CD4-positive, alpha-beta memory T cell (primary cell): ENCODE data around the gene ZFAND3. TPM values are rescaled to one million over a fixed set of nuclear protein-coding genes. Genes with fewer than 3 reads are reported as not detected.

ENCODE experiments used
- CTCF ChIA-PET: fragments of 350-600 bp; sonication (Branson Sonifier 250); formaldehyde crosslinking; loops from one replicate; lab custom pipeline; 2021; ENCODE audit warnings: inconsistent platforms; ENCODE audit not compliant: partially characterized antibody; lab: Charles Lee
- POLR2A ChIA-PET: fragments of 350-600 bp; sonication (Branson Sonifier 250); formaldehyde crosslinking; loops from one replicate; lab custom pipeline; 2021; ENCODE audit not compliant: partially characterized antibody; lab: Charles Lee
- DNase-seq, 5 donors: peaks; one replicate each; pipeline versions ENCODE4 v3.0.0 to v3.0.0-alpha.2; 2020 to 2022; ENCODE audit warnings: mixed read lengths in 1 of 5
- H3K27ac ChIP-seq: one replicate; pipeline ENCODE4 v1.7.0; 2013; ENCODE audit warnings: low read depth, low read length
- H3K27me3 ChIP-seq: 2 replicates; pipeline ENCODE4 v1.7.0; 2013; ENCODE audit warnings: mild to moderate bottlenecking, low read length, moderate library complexity; ENCODE audit not compliant: insufficient read depth
- H3K36me3 ChIP-seq: 2 replicates; pipeline ENCODE4 v1.7.0; 2013; ENCODE audit warnings: mild to moderate bottlenecking, low read length, moderate library complexity; ENCODE audit not compliant: insufficient read depth
- H3K4me1 ChIP-seq: 2 replicates; pipeline ENCODE4 v1.7.0; 2013; ENCODE audit warnings: mild to moderate bottlenecking, low read length, moderate library complexity; ENCODE audit not compliant: insufficient read depth
- H3K4me3 ChIP-seq, 2 donors: one replicate each; pipeline ENCODE4 v1.7.0; 2013; ENCODE audit warnings: low read length in 2 of 2, mild to moderate bottlenecking in 1 of 2
- H3K9me3 ChIP-seq, 2 donors: one replicate each; pipeline ENCODE4 v1.7.0; 2013; ENCODE audit warnings: low read length in 2 of 2, control low read depth in 1 of 2; ENCODE audit not compliant: control insufficient read depth in 1 of 2
- H3K27ac Mint-ChIP-seq, 7 donors: one replicate each; pipeline ENCODE4 v1.8.0; 2020 to 2021; ENCODE audit warnings: mixed read lengths in 7 of 7, mild to moderate bottlenecking in 6 of 7, inconsistent platforms in 3 of 7, moderate library complexity in 3 of 7
- H3K27me3 Mint-ChIP-seq, 2 donors: one replicate each; pipeline ENCODE4 v1.8.0; 2020 to 2021; ENCODE audit warnings: mixed read lengths in 2 of 2
- H3K36me3 Mint-ChIP-seq, 2 donors: one replicate each; pipeline ENCODE4 v1.8.0; 2020 to 2021; ENCODE audit warnings: mixed read lengths in 2 of 2, inconsistent platforms in 1 of 2, mild to moderate bottlenecking in 1 of 2
- H3K4me1 Mint-ChIP-seq, 4 donors: one replicate each; pipeline ENCODE4 v1.8.0; 2020 to 2021; ENCODE audit warnings: mixed read lengths in 4 of 4, mild to moderate bottlenecking in 1 of 4
- H3K4me3 Mint-ChIP-seq, 8 donors: one replicate each; pipeline ENCODE4 v1.8.0; 2020 to 2021; ENCODE audit warnings: mixed read lengths in 8 of 8, mild to moderate bottlenecking in 7 of 8, moderate library complexity in 6 of 8, inconsistent platforms in 3 of 8
- H3K9me3 Mint-ChIP-seq, 8 donors: one replicate each; pipeline ENCODE4 v1.8.0; 2020 to 2021; ENCODE audit warnings: mixed read lengths in 8 of 8, mild to moderate bottlenecking in 5 of 8, inconsistent platforms in 3 of 8, moderate library complexity in 1 of 8
- intact Hi-C: fragments of 100-400 bp; cut with micrococcal nuclease; formaldehyde crosslinking; loops from one replicate; pipeline ENCODE4 v1.15.1; 2023
- polyA plus RNA-seq, 2 donors: library from polyadenylated mRNA; unstranded; fragments of 300-500 nt; fragmentation: Illumina TruSeq; gene quantifications; one replicate each; pipeline ENCODE4 v1.2.3, GENCODE V29; 2021
- total RNA-seq, 2 experiments: library from RNA; stranded (reverse); gene quantifications; one replicate each; pipeline ENCODE4 v1.2.3, GENCODE V29; 2021

The ZFAND3 gene
- total and polyA plus RNA-seq, 4 experiments from 2014 or later: 2.1 to 33.0 (median 20.1) TPM

GRCh38 chr6:37840143-37840939 is 20.8 kb downstream of the ZFAND3 start:
- Histone ChIP-seq H3K9me3 (no peaks in the 10 kb centered on the region), H3K27ac (no peak overlapping the region), H3K4me1 (peaks cover 14% of the 10 kb centered on the region), H3K4me3 (no peak overlapping the region), H3K36me3 (no peaks in the 10 kb centered on the region), H3K27me3 (no peaks in the 10 kb centered on the region)
- CTCF ChIA-PET: interaction anchor here (1.2 kb wide), 1 partner anchor 19 kb away, joined by 5 read pairs; no protein-coding TSS in a partner anchor
- Mint-ChIP-seq H3K27me3 (no peaks in the 10 kb centered on the region), H3K9me3 (no peaks in the 10 kb centered on the region), H3K36me3 (peaks cover 11 to 30% of the 10 kb centered on the region in 2 donors), H3K4me1 (peaks cover 32 to 65% (median 50%) of the 10 kb centered on the region in 4 donors), H3K4me3 (peak overlapping the region in 1 of 8 donors; percentile 44), H3K27ac (peak overlapping the region in 2 of 7 donors; percentile 10 to 51)
- DNase-seq: no peak
- POLR2A ChIA-PET: interaction anchor here (0.6 kb wide), 2 partner anchors 23 to 30 kb away, joined by 3 read pairs; no protein-coding TSS in a partner anchor
- intact Hi-C loops: no loop called here

GRCh38 chr6:37840940-37841300 is 21.4 kb downstream of the ZFAND3 start:
- ChIA-PET POLR2A (no interaction called here), CTCF (interaction anchor here (1.2 kb wide), 1 partner anchor 18 kb away, joined by 5 read pairs; no protein-coding TSS in a partner anchor)
- DNase-seq: no peak
- Mint-ChIP-seq H3K27ac (peak overlapping the region in 2 of 7 donors; percentile 10 to 26), H3K4me1 (peaks cover 30 to 66% (median 50%) of the 10 kb centered on the region in 4 donors), H3K27me3 (no peaks in the 10 kb centered on the region), H3K4me3 (no peak overlapping the region), H3K36me3 (peaks cover 13 to 32% of the 10 kb centered on the region in 2 donors), H3K9me3 (no peaks in the 10 kb centered on the region)
- Histone ChIP-seq H3K27ac (no peak overlapping the region), H3K27me3 (no peaks in the 10 kb centered on the region), H3K36me3 (no peaks in the 10 kb centered on the region), H3K4me1 (peaks cover 10% of the 10 kb centered on the region), H3K4me3 (no peak overlapping the region), H3K9me3 (no peaks in the 10 kb centered on the region)
- intact Hi-C loops: no loop called here

- CTCF ChIA-PET: interaction anchor here (1.1 kb wide), 1 partner anchor 14 kb away, joined by 4 read pairs; no protein-coding TSS in a partner anchor
- no peak overlapping the region for H3K27ac ChIP-seq
- Mint-ChIP-seq H3K36me3 (peaks cover 10 to 15% of the 10 kb centered on the region in 2 donors), H3K4me1 (peaks cover 41 to 74% (median 58%) of the 10 kb centered on the region in 4 donors), H3K9me3 (no peaks in the 10 kb centered on the region), H3K27me3 (no peaks in the 10 kb centered on the region), H3K4me3 (peak overlapping the region in 1 of 8 donors; percentile 3), H3K27ac (peak overlapping the region in 1 of 7 donors; percentile 5)
- no peak for DNase-seq
- POLR2A ChIA-PET: interaction anchor here (1.5 kb wide), 1 partner anchor 27 kb away, joined by 5 read pairs; no protein-coding TSS in a partner anchor
- H3K4me3 ChIP-seq: no peak overlapping the region
- no peaks in the 10 kb centered on the region for H3K9me3 ChIP-seq
- no peaks in the 10 kb centered on the region for H3K36me3 ChIP-seq
- peaks cover 15% of the 10 kb centered on the region for H3K4me1 ChIP-seq
- intact Hi-C loops: no loop called here
- H3K27me3 ChIP-seq: no peaks in the 10 kb centered on the region
These were observed 25.7 kb downstream of the ZFAND3 start for GRCh38 chr6:37845026-37845911.

- Mint-ChIP-seq H3K27ac (no peak overlapping the region), H3K36me3 (peaks cover 7 to 11% of the 10 kb centered on the region in 2 donors), H3K27me3 (no peaks in the 10 kb centered on the region), H3K9me3 (no peaks in the 10 kb centered on the region), H3K4me1 (peaks cover 38 to 74% (median 57%) of the 10 kb centered on the region in 4 donors), H3K4me3 (no peak overlapping the region)
- Histone ChIP-seq H3K27ac (no peak overlapping the region), H3K27me3 (no peaks in the 10 kb centered on the region), H3K4me1 (peaks cover 15% of the 10 kb centered on the region), H3K36me3 (no peaks in the 10 kb centered on the region), H3K4me3 (no peak overlapping the region), H3K9me3 (no peaks in the 10 kb centered on the region)
- CTCF ChIA-PET: interaction anchor here (1.1 kb wide), 1 partner anchor 14 kb away, joined by 4 read pairs; no protein-coding TSS in a partner anchor
- intact Hi-C loops: no loop called here
- POLR2A ChIA-PET: interaction anchor here (1.5 kb wide), 1 partner anchor 27 kb away, joined by 5 read pairs; no protein-coding TSS in a partner anchor
- no peak for DNase-seq
These were observed 26.4 kb downstream of the ZFAND3 start for GRCh38 chr6:37845930-37846329.

- no peaks in the 10 kb centered on the region for H3K36me3 ChIP-seq
- peaks cover 7 to 11% of the 10 kb centered on the region in 2 donors for H3K36me3 Mint-ChIP-seq
- ChIA-PET CTCF (interaction anchor here (1.2 to 1.4 kb wide), 2 partner anchors 11 to 14 kb away, joined by 3 to 9 read pairs; no protein-coding TSS in a partner anchor), POLR2A (no interaction called here)
- peaks cover 42 to 79% (median 58%) of the 10 kb centered on the region in 4 donors for H3K4me1 Mint-ChIP-seq
- no peaks in the 10 kb centered on the region for H3K9me3 Mint-ChIP-seq
- no peaks in the 10 kb centered on the region for H3K27me3 Mint-ChIP-seq
- no peak overlapping the region for H3K4me3 Mint-ChIP-seq
- peaks cover 19% of the 10 kb centered on the region for H3K4me1 ChIP-seq
- H3K9me3 ChIP-seq: no peaks in the 10 kb centered on the region
- intact Hi-C loops: no loop called here
- H3K4me3 ChIP-seq: no peak overlapping the region
- DNase-seq: no peak
- no peaks in the 10 kb centered on the region for H3K27me3 ChIP-seq
- no peak overlapping the region for H3K27ac ChIP-seq
- H3K27ac Mint-ChIP-seq: no peak overlapping the region
These were observed 28.2 kb downstream of the ZFAND3 start for GRCh38 chr6:37847704-37848103.

- Mint-ChIP-seq H3K4me3 (no peak overlapping the region), H3K9me3 (no peaks in the 10 kb centered on the region), H3K27ac (peak overlapping the region in 1 of 7 donors; percentile 28), H3K36me3 (peaks cover 7 to 11% of the 10 kb centered on the region in 2 donors), H3K27me3 (no peaks in the 10 kb centered on the region), H3K4me1 (peaks cover 45 to 81% (median 60%) of the 10 kb centered on the region in 4 donors)
- Histone ChIP-seq H3K36me3 (no peaks in the 10 kb centered on the region), H3K4me3 (no peak overlapping the region), H3K27ac (no peak overlapping the region), H3K4me1 (peaks cover 17% of the 10 kb centered on the region), H3K27me3 (no peaks in the 10 kb centered on the region), H3K9me3 (no peaks in the 10 kb centered on the region)
- CTCF ChIA-PET: interaction anchor here (1.4 kb wide), 1 partner anchor 11 kb away, joined by 9 read pairs; no protein-coding TSS in a partner anchor
- POLR2A ChIA-PET: interaction anchor here (0.8 kb wide), 1 partner anchor 74 kb away, joined by 3 read pairs; no protein-coding TSS in a partner anchor
- intact Hi-C loops: no loop called here
- DNase-seq: no peak
These were observed 28.8 kb downstream of the ZFAND3 start for GRCh38 chr6:37848371-37848770.
